Activated T-cell treated with anti-CD3 and anti-CD28 coated beads, Interleukin-2, amount 50 U/mL, for 48 hours (primary cell): Measurements from ENCODE around the gene THRAP3.
"Not testable (repeated sequence)": the region's sequence is repeated elsewhere in the genome, so short reads cannot be mapped to it uniquely, and the experiment has no call there.

Experiments
- DNase-seq, 2 experiments: peaks; one replicate each; pipeline ENCODE4 v3.0.0-alpha.2; 2020

Gene THRAP3

GRCh38 chr1:36206323-36206858 is 17.9 kb upstream of the THRAP3 start:
- DNase-seq, result no peak

GRCh38 chr1:36207339-36207738 is 16.9 kb upstream of the THRAP3 start:
- DNase-seq, result no peak

- DNase-seq, result no peak
Measured at GRCh38 chr1:36208978-36209703, 15.1 kb upstream of the THRAP3 start.

- DNase-seq, result no peak
Measured at GRCh38 chr1:36211307-36211706, 12.9 kb upstream of the THRAP3 start.

GRCh38 chr1:36211841-36212240 is 12.4 kb upstream of the THRAP3 start:
- DNase-seq, result no peak

- no peak for DNase-seq
Measured at GRCh38 chr1:36212782-36213181, 11.5 kb upstream of the THRAP3 start.

- no peak for DNase-seq
Measured at GRCh38 chr1:36217670-36218069, 6.6 kb upstream of the THRAP3 start.

- not testable (repeated sequence) for DNase-seq
Measured at GRCh38 chr1:36221901-36222300, 2.3 kb upstream of the THRAP3 start.

- peak in 1 of 2 experiments; percentile 44 for DNase-seq
Measured at GRCh38 chr1:36222481-36223380, 1.5 kb upstream of the THRAP3 start.

GRCh38 chr1:36223381-36223995 is 755 bp upstream of the THRAP3 start:
- peak in 1 of 2 experiments; percentile 58 for DNase-seq

- peak in 1 of 2 experiments; percentile 89 for DNase-seq
Measured at GRCh38 chr1:36224537-36225282, 467 bp downstream of the THRAP3 start.

- DNase-seq, result no peak
Measured at GRCh38 chr1:36225283-36225899, 1.1 kb downstream of the THRAP3 start.

GRCh38 chr1:36230279-36230678 is 6.0 kb downstream of the THRAP3 start:
- DNase-seq, result not testable (repeated sequence)

GRCh38 chr1:36231191-36231590 is 6.9 kb downstream of the THRAP3 start:
- no peak for DNase-seq

GRCh38 chr1:36232212-36233095 is 8.2 kb downstream of the THRAP3 start:
- no peak for DNase-seq

GRCh38 chr1:36236302-36236701 is 12.1 kb downstream of the THRAP3 start:
- no peak for DNase-seq

GRCh38 chr1:36238433-36238832 is 14.2 kb downstream of the THRAP3 start:
- no peak for DNase-seq

- DNase-seq, result no peak
Measured at GRCh38 chr1:36239941-36240637, 15.8 kb downstream of the THRAP3 start.

GRCh38 chr1:36247538-36247937 is 23.3 kb downstream of the THRAP3 start:
- no peak for DNase-seq

- no peak for DNase-seq
Measured at GRCh38 chr1:36248250-36248894, 24.1 kb downstream of the THRAP3 start.
